Measurements from ENCODE around the gene NR3C2.

Gene NR3C2

GRCh38 chr4:148051403-148051802, 390.8 kb downstream of the NR3C2 start:
- no peak for ATAC-seq
- TF ChIP-seq ISL1 (CRISPR knock-in tag; IDR thresholded peaks at IDR 0.05): no peak
- no peak for TF ChIP-seq CREB5 (CRISPR knock-in tag; IDR thresholded peaks at IDR 0.05; ENCODE audit: low read depth)
- TF ChIP-seq PPARA (CRISPR knock-in tag; IDR thresholded peaks at IDR 0.05; ENCODE audit: borderline replicate concordance): no peak
- no peak for TF ChIP-seq ZNF565 (CRISPR knock-in tag; conservative IDR thresholded peaks at IDR 0.05; ENCODE audit: low read depth)

DNA sequence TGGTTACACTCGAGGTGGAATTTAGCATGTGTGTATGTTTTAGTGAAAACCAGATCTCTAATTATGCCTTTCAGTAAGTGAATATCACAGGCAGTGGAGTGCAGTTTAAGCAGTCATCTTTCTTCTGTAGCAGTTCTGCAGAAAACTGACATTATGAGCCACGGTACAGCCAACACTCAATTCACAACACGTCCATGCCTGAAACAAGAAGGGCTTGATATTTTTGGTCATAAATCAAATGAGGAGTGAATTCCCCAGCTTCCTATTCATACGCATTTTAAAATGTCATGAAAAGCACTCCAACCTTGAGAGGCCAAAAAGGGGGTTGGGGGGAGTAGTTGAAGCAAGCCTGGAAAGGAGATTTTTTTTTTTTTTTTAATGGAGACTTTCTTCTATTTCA, 393.6 kb downstream of the NR3C2 start:
- ATAC-seq: no peak
- no peak for TF ChIP-seq ZFP30 (CRISPR knock-in tag; IDR thresholded peaks at IDR 0.05)
- TF ChIP-seq ESRRG (CRISPR knock-in tag; IDR thresholded peaks at IDR 0.05): no peak
- no peak for TF ChIP-seq ZNF8 (CRISPR knock-in tag; IDR thresholded peaks at IDR 0.05)
- TF ChIP-seq ISL1 (CRISPR knock-in tag; IDR thresholded peaks at IDR 0.05): no peak
- no peak for TF ChIP-seq ZC3H10 (CRISPR knock-in tag; IDR thresholded peaks at IDR 0.05)
- no peak for TF ChIP-seq ZFP3 (CRISPR knock-in tag; IDR thresholded peaks at IDR 0.05)
- TF ChIP-seq CSDC2 (CRISPR knock-in tag; IDR thresholded peaks at IDR 0.05): no peak
- TF ChIP-seq PPARA (CRISPR knock-in tag; IDR thresholded peaks at IDR 0.05; ENCODE audit: borderline replicate concordance): no peak
- no peak for TF ChIP-seq TOX (CRISPR knock-in tag; IDR thresholded peaks at IDR 0.05; ENCODE audit: borderline replicate concordance)
- no peak for TF ChIP-seq POU6F1 (CRISPR knock-in tag; IDR thresholded peaks at IDR 0.05; ENCODE audit: borderline replicate concordance, low read depth)
- no peak for TF ChIP-seq CREB5 (CRISPR knock-in tag; IDR thresholded peaks at IDR 0.05; ENCODE audit: low read depth)
- TF ChIP-seq TCF4 (CRISPR knock-in tag; IDR thresholded peaks at IDR 0.05; ENCODE audit: borderline replicate concordance): no peak
- TF ChIP-seq ZNF70 (CRISPR knock-in tag; IDR thresholded peaks at IDR 0.05): no peak
- TF ChIP-seq, protein P1, sequence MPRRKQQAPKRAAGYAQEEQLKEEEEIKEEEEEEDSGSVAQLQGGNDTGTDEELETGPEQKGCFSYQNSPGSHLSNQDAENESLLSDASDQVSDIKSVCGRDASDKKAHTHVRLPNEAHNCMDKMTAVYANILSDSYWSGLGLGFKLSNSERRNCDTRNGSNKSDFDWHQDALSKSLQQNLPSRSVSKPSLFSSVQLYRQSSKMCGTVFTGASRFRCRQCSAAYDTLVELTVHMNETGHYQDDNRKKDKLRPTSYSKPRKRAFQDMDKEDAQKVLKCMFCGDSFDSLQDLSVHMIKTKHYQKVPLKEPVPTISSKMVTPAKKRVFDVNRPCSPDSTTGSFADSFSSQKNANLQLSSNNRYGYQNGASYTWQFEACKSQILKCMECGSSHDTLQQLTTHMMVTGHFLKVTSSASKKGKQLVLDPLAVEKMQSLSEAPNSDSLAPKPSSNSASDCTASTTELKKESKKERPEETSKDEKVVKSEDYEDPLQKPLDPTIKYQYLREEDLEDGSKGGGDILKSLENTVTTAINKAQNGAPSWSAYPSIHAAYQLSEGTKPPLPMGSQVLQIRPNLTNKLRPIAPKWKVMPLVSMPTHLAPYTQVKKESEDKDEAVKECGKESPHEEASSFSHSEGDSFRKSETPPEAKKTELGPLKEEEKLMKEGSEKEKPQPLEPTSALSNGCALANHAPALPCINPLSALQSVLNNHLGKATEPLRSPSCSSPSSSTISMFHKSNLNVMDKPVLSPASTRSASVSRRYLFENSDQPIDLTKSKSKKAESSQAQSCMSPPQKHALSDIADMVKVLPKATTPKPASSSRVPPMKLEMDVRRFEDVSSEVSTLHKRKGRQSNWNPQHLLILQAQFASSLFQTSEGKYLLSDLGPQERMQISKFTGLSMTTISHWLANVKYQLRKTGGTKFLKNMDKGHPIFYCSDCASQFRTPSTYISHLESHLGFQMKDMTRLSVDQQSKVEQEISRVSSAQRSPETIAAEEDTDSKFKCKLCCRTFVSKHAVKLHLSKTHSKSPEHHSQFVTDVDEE (CRISPR knock-in tag; IDR thresholded peaks at IDR 0.05): no peak
- TF ChIP-seq, protein P2, sequence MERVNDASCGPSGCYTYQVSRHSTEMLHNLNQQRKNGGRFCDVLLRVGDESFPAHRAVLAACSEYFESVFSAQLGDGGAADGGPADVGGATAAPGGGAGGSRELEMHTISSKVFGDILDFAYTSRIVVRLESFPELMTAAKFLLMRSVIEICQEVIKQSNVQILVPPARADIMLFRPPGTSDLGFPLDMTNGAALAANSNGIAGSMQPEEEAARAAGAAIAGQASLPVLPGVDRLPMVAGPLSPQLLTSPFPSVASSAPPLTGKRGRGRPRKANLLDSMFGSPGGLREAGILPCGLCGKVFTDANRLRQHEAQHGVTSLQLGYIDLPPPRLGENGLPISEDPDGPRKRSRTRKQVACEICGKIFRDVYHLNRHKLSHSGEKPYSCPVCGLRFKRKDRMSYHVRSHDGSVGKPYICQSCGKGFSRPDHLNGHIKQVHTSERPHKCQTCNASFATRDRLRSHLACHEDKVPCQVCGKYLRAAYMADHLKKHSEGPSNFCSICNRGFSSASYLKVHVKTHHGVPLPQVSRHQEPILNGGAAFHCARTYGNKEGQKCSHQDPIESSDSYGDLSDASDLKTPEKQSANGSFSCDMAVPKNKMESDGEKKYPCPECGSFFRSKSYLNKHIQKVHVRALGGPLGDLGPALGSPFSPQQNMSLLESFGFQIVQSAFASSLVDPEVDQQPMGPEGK (CRISPR knock-in tag; IDR thresholded peaks at IDR 0.05; ENCODE audit: borderline replicate concordance): no peak
- no peak for TF ChIP-seq ARNTL (CRISPR knock-in tag; IDR thresholded peaks at IDR 0.05; ENCODE audit: borderline replicate concordance, low read depth)
- no peak for TF ChIP-seq RARB (CRISPR knock-in tag; IDR thresholded peaks at IDR 0.05)

GRCh38 chr4:148044912-148045352, 397.3 kb downstream of the NR3C2 start:
- peak; percentile 74 for ATAC-seq
- no peak for TF ChIP-seq ZNF70 (CRISPR knock-in tag; IDR thresholded peaks at IDR 0.05)
- TF ChIP-seq PPARA (CRISPR knock-in tag; IDR thresholded peaks at IDR 0.05; ENCODE audit: borderline replicate concordance): no peak

- ATAC-seq: no peak
- TF ChIP-seq OSR1 (CRISPR knock-in tag; IDR thresholded peaks at IDR 0.05): no peak
- no peak for TF ChIP-seq ZNF70 (CRISPR knock-in tag; IDR thresholded peaks at IDR 0.05)
- no peak for TF ChIP-seq CSDC2 (CRISPR knock-in tag; IDR thresholded peaks at IDR 0.05)
- TF ChIP-seq ZFP30 (CRISPR knock-in tag; IDR thresholded peaks at IDR 0.05): no peak
- no peak for TF ChIP-seq ISL1 (CRISPR knock-in tag; IDR thresholded peaks at IDR 0.05)
- TF ChIP-seq BACH2 (CRISPR knock-in tag; IDR thresholded peaks at IDR 0.05; ENCODE audit: borderline replicate concordance): no peak
- TF ChIP-seq CSRNP3 (CRISPR knock-in tag; IDR thresholded peaks at IDR 0.05): no peak
- TF ChIP-seq ZC3H10 (CRISPR knock-in tag; IDR thresholded peaks at IDR 0.05): no peak
- TF ChIP-seq, protein P2 (CRISPR knock-in tag; IDR thresholded peaks at IDR 0.05; ENCODE audit: borderline replicate concordance): no peak
Observed at GRCh38 chr4:148044089-148044911, 397.9 kb downstream of the NR3C2 start.
